Measurements from ENCODE around the gene CALML5.

The CALML5 gene, protein sequence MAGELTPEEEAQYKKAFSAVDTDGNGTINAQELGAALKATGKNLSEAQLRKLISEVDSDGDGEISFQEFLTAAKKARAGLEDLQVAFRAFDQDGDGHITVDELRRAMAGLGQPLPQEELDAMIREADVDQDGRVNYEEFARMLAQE

DNA sequence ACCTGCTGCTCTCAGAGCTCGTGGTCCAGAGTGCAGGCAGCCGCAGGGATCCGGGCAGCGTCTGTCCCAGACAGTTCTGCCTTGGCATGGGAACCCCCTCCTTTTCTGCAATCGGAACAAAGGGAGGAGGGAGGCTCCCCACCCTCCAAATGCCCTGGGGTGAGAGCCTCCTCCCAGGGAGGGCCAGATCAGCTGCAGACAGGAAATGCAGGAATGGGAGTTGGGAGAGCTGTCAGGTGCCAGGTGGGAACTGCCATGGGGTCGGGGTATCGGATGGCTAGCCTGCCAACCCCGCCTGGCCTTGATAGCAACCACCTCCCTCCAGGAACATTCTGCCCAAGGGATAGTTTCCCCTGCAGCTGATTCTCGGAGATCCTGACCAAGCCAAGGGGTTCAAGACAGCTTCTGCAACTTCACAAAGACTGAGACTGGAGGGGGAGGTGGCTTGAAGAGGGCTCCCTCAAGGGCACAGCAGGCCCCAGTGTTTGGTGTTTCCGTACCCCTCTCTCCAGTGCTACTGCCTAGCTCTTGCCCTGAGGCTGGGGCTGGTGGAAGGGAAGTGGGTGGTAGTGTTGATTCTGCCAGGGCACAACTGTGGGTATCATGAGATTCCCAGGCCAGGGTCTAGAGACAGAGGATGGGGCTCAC is at the start of gene CALML5:
Gene CALML5, minus strand, starts transcription at position 78 of the 648 bp plus-strand sequence. CDS start 132 bp downstream, outside the sequence.
- DNase-seq = no peak

DNA sequence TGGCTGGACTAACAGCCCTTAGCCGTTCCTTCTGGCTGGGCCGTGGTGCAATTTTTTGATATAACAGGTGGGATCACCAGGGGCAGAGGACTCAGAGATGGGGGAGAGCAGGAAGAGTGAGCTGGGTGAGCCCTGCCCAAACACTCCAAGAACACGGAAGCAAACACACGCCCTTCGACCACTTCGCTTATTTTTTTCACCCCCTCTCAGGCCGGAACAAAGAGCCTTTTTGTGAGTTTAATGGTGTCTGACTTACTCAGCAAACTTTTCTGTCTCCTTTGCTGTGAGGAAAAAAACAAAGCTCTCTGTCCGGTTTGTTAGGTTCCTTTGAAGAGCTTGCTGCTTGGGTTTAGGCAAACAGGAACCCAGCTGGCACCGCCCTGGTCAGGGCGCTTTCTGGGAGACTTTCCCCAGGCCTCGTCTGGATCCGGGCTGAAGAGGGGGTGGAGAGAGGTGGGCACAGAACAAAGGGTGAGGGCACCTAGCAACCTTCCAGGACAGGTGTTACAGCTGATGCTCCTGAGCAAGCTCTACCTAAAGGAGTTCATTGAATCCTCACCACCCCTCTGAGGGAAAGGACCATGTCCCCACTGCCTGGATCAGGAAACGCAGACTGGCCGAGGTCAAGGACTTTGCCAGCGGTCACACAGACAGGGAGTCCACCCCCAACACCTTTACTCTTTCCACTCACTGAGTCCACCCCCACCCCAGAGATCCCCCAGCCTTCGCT is 48.7 kb upstream of the CALML5 start:
- DNase-seq = peak; percentile 37

DNA sequence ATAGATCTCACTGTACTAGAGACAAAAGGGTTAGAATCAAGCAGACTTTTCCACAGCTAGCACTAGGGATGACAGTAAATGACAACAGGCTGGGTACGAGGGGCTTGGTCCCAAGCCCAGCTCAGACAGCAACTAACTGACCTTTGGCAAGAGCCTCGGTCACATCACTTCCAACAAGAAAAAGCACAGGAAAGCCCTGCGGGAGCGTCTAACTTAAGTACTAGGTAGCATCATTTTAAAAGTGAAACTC is 48.2 kb upstream of the CALML5 start:
- no peak for DNase-seq

GRCh38 chr10:5546891-5547680 is 47.7 kb upstream of the CALML5 start:
- DNase-seq = peak; percentile 55

GRCh38 chr10:5545778-5546710 is 46.7 kb upstream of the CALML5 start:
- DNase-seq = peak; percentile 78

DNA sequence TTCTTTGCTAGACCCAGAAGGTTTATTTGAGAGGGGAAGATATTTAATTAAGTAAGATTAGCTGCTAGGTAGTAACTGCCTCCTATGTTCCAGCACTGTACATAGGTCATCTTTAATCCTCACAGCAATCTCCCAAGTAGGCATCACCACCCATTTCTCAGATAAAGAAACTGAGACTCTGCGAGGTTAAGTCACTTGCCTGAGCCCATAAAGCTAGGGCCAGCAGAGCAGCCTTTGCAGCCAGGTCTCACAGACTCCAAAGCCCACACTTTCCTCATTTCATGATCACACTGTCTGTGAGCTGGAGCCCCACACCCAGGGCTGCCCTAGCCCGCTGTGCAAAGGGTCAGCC is 46.0 kb upstream of the CALML5 start:
- no peak for DNase-seq

DNA sequence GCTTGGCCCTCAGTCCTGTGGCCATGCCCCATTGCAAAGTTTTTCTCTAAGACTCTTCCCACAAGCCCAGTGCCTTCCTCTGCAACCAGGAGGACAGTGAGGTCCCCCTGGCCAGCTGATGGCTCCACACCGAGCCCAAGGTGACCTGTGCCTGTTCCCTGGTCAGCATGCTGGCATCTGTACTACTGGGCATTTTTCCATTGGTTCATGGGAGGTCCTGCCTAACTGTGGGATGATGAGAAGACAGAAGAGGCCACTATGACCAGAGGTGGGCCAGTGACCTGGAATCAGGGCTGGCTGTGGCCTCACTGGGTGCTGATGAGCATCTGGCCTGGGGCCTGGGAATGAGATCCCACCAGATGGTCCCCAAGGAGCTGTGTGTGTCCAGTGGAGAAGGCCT is 45.6 kb upstream of the CALML5 start:
- DNase-seq = no peak

- DNase-seq = no peak
Observed at GRCh38 chr10:5544216-5544805, 44.9 kb upstream of the CALML5 start.

DNA sequence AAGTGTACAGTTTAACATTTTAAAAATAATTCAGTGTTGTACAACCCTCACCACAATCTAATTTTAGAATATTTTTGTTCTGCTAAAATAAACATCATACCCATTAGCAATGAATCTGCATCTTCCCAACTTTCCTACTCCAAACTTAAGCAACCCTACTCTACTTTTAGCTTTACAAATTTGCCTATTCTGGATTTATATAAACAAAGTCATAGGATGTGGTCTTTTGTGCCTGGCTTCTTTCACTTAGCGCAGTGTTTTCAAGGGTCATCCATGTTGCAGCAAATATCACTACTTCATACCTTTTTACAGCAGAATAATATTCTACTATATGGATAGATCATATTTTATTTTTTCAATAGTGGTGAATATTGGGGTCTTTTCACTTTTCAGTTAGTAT is 44.3 kb upstream of the CALML5 start:
- no peak for DNase-seq

DNA sequence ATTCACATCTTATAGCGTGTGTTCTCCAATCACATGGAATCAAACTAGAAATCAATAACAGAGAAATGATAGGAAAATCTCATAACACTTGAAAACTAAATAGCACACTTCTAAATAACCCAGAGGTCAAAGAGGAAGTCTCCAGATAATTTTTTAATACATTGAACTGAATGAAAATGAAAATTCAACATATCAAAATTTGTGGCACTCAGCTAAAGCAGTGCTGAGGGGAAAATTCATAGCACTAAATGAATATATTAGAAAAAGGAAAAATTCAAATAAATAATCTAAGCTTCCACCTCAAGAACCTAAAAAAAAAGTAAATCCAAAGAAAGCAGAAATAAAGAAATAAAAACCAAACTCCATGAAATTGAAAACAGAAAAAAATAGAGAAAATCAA is 42.7 kb upstream of the CALML5 start:
- DNase-seq = no peak

DNA sequence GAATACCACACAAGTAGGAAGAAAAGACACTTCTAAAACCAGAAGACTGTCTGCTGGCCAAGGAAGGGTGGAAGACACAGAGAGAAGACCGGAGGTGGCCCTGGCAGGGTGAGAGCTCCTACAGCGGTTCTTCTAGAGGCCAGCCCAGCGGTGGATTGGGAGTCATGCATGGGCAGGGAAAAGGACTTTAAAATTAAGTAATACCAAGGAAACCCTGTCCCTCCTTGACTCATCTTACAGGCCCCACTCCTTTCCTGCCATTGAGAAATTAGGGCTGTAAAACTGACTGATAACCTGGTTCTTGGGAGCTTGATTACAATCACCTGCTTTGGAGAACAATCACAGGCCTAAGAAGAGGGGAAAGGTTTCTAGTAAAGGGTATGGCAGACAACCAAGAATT is 41.5 kb upstream of the CALML5 start:
- DNase-seq = no peak

DNA sequence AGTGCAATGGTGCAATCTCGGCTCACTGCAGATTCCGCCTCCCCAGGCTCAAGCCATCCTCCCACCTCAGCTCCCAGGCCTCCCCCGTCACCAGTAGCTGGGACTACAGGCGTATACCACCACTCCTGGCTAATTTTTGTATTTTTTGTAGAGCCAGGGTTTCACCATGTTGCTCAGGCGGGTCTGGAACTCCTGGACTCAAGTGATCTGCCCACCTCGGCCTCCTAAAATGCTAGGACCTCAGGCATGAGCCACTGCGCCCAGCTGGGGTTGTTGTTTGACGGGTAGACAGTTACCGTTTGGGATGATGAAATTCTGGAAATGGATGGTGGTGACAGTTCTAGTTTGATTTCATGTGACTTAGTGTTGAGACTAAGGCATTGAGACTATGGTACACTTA is 40.7 kb upstream of the CALML5 start:
- no peak for DNase-seq

- DNase-seq = no peak
Observed at GRCh38 chr10:5538892-5539651, 39.7 kb upstream of the CALML5 start.

DNA sequence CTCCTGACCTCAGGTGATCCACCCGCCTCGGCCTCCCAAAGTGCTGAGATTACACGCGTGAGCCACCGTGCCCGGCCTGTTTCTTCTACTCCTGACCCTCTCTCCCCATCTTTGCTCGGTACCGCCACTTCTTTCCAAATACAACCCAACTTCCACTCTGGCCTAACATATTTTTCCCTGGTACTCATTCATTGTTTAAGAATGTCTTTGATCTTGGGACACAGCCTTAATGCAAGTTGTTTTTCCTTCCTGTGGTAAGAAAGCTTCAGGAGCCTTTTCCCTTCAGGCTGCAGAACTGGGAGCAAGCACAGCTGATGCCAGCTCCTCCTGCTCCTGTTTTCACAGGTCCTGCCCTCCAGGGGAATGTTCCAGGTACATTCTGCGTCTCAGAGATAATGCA is 39.1 kb upstream of the CALML5 start:
- no peak for DNase-seq

DNA sequence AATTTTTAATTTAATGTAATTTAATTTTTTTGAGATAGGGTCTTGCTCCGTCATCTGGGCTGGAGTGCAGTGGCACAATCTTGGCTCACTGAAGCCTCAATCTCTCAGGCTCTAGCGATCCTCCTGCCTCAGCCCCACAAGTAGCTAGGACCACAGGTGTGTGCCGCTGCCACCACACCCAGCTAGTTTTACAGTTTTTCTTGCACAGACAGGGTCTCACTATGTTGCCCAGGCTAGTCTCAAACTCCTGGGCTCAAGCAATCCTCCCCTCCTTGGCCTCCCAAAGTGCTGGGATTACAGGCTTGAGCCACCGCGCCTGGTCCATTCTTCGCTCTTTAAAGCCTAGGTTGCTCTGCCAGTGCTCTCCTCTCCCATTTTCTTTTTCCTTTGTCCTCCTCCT is 38.3 kb upstream of the CALML5 start:
- DNase-seq = no peak

GRCh38 chr10:5536486-5537081 is 37.2 kb upstream of the CALML5 start:
- no peak for DNase-seq

DNA sequence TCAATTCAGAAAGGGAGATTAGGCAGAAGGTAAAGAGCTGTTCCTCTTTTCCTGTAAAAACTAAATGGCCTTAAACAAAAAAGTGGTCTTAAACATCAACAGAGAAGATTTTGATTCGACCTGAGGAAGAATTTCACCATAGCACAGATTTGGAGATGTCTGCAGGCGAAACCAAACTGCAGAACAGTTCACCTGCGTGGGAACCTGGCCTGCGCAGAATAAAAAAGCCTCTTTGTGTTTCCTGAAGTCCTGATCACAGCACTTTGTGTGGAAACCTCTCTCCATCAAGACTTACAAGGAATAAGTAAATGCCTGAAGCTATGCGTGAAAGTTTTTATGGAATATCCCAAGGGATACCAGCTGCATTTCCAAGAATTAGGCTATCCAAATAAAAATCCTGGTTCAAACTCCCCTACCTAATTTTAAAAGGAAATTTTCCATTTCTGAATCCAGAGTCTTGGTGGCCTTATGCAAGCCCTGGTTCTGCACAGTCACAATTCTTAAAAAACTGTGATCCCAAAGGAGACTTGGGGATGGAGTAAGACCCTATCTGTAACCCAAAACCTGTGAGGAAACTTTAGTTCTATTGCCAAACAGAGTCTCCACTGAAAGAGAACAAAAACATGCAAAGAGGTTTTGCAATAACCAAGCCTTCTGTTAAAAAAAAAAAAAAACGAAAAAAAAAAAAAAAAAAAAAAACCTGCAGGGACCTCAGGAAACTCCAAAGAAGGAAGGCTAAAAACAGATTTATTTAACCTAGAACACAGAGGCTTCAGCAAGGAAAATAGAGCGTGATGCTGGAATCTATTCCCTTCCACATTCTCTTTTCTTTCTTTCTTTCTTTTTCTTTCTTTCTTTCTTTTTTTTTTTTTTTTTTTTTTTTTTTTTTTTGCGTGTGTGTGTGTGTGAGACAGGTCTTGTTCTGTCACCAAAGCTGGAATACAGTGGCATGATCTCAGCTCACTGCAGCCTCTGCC is 35.8 kb upstream of the CALML5 start:
- no peak for DNase-seq

DNA sequence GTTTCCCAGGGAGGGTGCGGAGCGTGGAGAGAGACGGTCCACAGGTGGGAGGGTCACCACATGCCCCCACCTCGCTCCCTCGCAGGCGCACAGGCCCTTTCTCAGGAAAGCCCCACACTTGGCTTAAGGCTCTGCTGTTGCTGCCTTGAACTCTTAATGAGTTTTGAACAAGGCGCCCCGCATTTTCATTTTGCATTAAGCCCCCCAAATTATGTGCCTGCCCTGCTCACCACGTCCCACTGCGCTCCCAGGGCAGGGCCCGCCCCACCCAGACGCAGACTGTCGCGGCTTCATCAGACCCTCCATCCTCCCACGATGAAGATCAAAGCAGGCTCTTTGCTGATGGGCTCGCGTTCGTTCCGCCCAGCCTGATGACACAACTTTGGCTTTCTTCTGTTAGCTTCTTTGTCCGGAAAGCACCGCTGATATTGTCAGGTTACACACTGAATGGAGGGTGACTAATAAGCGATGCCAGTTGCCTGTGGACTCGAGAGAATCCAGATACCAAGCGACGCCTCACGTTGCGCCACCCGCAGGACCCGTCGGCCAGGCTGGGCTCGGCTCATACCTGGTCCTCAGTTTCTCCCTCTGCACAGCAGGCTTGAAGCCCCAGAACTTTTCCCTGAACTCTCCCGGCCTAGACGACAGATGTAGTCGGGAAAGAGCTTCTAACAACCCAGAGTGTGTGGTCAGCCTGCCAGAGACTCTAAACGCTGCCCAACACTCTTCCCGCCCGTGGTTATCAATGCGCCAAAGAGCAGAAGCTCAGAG is 34.9 kb upstream of the CALML5 start:
- DNase-seq = no peak

DNA sequence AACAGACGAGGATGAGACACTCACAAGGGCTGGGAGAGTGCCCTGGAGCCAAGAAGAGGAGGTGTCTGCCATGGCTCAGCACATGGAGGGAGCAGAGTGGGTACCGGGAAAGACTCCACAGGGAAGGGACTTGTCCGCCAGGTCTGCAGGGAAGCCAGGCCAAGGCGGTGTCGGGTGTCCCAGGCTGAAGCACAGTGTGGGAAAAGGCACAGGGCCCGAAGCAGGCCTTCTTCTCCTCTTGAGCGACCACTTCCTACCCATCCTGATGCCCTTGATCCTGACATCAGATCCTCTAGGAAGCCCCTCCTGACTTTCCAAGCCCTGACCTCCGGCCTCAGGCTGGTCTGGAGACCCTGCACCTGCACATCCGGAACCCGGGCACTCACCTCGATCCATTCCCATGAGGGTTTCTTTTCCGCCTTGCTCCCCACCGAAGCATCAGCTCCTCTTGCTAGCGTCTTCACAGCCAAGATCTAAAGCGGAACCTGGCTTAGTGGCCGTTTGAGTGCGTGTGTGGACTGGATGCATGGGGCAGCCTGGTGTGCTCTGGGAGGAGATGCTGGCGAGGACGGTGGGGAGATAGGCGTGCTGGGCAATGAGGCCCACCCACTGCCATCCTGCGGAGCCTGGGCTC is 33.8 kb upstream of the CALML5 start:
- no peak for DNase-seq

Measured in NCI-H2029 (cell line).